ENCODE results near the gene TCP11X2. TPM values are rescaled to one million over a fixed set of nuclear protein-coding genes. Genes with fewer than 3 reads are reported as not detected.
A peak's percentile ranks its signal among the peaks of the same experiment; 100 is the strongest.
"Not testable (repeated sequence)": the region's sequence is repeated elsewhere in the genome, so short reads cannot be mapped to it uniquely, and the experiment has no call there.

The TCP11X2 gene
- polyA plus RNA-seq (2013, experiment 1 of 2) = not detected
- not detected for polyA plus RNA-seq (2013, experiment 2 of 2)

GRCh38 chrX:102471762-102472220, at the start of gene TCP11X2:
TSS of gene TCP11X2 (minus strand) at chrX:102471812.
- not testable (repeated sequence) for H3K4me3 ChIP-seq (ENCODE audit: low read length); H3K4me1 ChIP-seq (ENCODE audit: insufficient read depth, low read length); H3K9me3 ChIP-seq (ENCODE audit: insufficient read depth, low read depth, low read length); H3K36me3 ChIP-seq (ENCODE audit: insufficient read depth, low read length); H3K27me3 ChIP-seq (ENCODE audit: insufficient read depth, low read length); H3K27ac ChIP-seq (ENCODE audit: low read depth, low read length); H3K9ac ChIP-seq (ENCODE audit: low read depth, low read length)
- WGBS = 95% methylated on average over 4 of the region's 17 CpGs

GRCh38 chrX:102517326-102517725, 45.7 kb upstream of the TCP11X2 start:
- 62% methylated on average over 6 of the region's 7 CpGs for WGBS
- Histone ChIP-seq H3K9ac (ENCODE audit: low read depth, low read length) (no peak overlapping the region), H3K4me1 (ENCODE audit: insufficient read depth, low read length) (no peaks in the 10 kb centered on the region), H3K9me3 (ENCODE audit: insufficient read depth, low read depth, low read length) (no peaks in the 10 kb centered on the region), H3K27me3 (ENCODE audit: insufficient read depth, low read length) (peaks cover 7% of the 10 kb centered on the region; the same call in 1 of the 2 replicates), H3K27ac (ENCODE audit: low read depth, low read length) (no peak overlapping the region), H3K36me3 (ENCODE audit: insufficient read depth, low read length) (peaks cover 20% of the 10 kb centered on the region), H3K4me3 (ENCODE audit: low read length) (no peak overlapping the region)

- peak within 1 kb of the TSS; percentile 89 for H3K9ac ChIP-seq (ENCODE audit: low read depth, low read length)
- peak within 1 kb of the TSS; percentile 77 for H3K4me3 ChIP-seq (ENCODE audit: low read length)
- H3K9me3 ChIP-seq (ENCODE audit: insufficient read depth, low read depth, low read length) = no peaks in the 10 kb centered on the region
- peaks cover 20% of the 10 kb centered on the region for H3K36me3 ChIP-seq (ENCODE audit: insufficient read depth, low read length)
- H3K27ac ChIP-seq (ENCODE audit: low read depth, low read length) = peak within 1 kb of the TSS; percentile 79; the same call in 1 of the 2 replicates
- H3K4me1 ChIP-seq (ENCODE audit: insufficient read depth, low read length) = no peaks in the 10 kb centered on the region
- WGBS = 2% methylated on average over 55 of the region's 62 CpGs
- peaks cover 7% of the 10 kb centered on the region; the same call in 1 of the 2 replicates for H3K27me3 ChIP-seq (ENCODE audit: insufficient read depth, low read length)
Measured at GRCh38 chrX:102515975-102516941, 44.6 kb upstream of the TCP11X2 start, which contains the start of gene TMSB15A. TSS of gene TMSB15A (minus strand) at chrX:102516739.

GRCh38 chrX:102514536-102514935, 42.9 kb upstream of the TCP11X2 start:
- H3K9me3 ChIP-seq (ENCODE audit: insufficient read depth, low read depth, low read length) = no peaks in the 10 kb centered on the region
- peaks cover 20% of the 10 kb centered on the region for H3K36me3 ChIP-seq (ENCODE audit: insufficient read depth, low read length)
- WGBS = 100% methylated on average over 1 of the region's 1 CpG
- peaks cover 7% of the 10 kb centered on the region; the same call in 1 of the 2 replicates for H3K27me3 ChIP-seq (ENCODE audit: insufficient read depth, low read length)
- H3K4me3 ChIP-seq (ENCODE audit: low read length) = no peak overlapping the region
- no peak overlapping the region for H3K9ac ChIP-seq (ENCODE audit: low read depth, low read length)
- no peak overlapping the region for H3K27ac ChIP-seq (ENCODE audit: low read depth, low read length)
- H3K4me1 ChIP-seq (ENCODE audit: insufficient read depth, low read length) = no peaks in the 10 kb centered on the region

GRCh38 chrX:102498732-102499131, 27.1 kb upstream of the TCP11X2 start:
- 95% methylated on average over 2 of the region's 2 CpGs for whole genome bisulfite sequencing
- no peak overlapping the region for H3K9ac ChIP-seq (ENCODE audit: low read depth, low read length)
- H3K9me3 ChIP-seq (ENCODE audit: insufficient read depth, low read depth, low read length) = no peaks in the 10 kb centered on the region

GRCh38 chrX:102491766-102492165, 20.2 kb upstream of the TCP11X2 start:
- Histone ChIP-seq H3K9ac (ENCODE audit: low read depth, low read length) (no peak overlapping the region), H3K9me3 (ENCODE audit: insufficient read depth, low read depth, low read length) (no peaks in the 10 kb centered on the region), H3K27ac (ENCODE audit: low read depth, low read length) (no peak overlapping the region), H3K27me3 (ENCODE audit: insufficient read depth, low read length) (no peaks in the 10 kb centered on the region), H3K4me3 (ENCODE audit: low read length) (no peak overlapping the region), H3K36me3 (ENCODE audit: insufficient read depth, low read length) (no peaks in the 10 kb centered on the region), H3K4me1 (ENCODE audit: insufficient read depth, low read length) (no peaks in the 10 kb centered on the region)

More at GRCh38 chrX:102498732-102499131, 27.1 kb upstream of the TCP11X2 start:
- no peaks in the 10 kb centered on the region for H3K27me3 ChIP-seq (ENCODE audit: insufficient read depth, low read length)
- no peaks in the 10 kb centered on the region for H3K4me1 ChIP-seq (ENCODE audit: insufficient read depth, low read length)
- no peak overlapping the region for H3K4me3 ChIP-seq (ENCODE audit: low read length)
- H3K27ac ChIP-seq (ENCODE audit: low read depth, low read length) = no peak overlapping the region
- no peaks in the 10 kb centered on the region for H3K36me3 ChIP-seq (ENCODE audit: insufficient read depth, low read length)

GRCh38 chrX:102478765-102479164, 7.2 kb upstream of the TCP11X2 start:
- not testable (repeated sequence) for H3K9ac ChIP-seq (ENCODE audit: low read depth, low read length); H3K4me3 ChIP-seq (ENCODE audit: low read length); H3K27ac ChIP-seq (ENCODE audit: low read depth, low read length); H3K9me3 ChIP-seq (ENCODE audit: insufficient read depth, low read depth, low read length); H3K27me3 ChIP-seq (ENCODE audit: insufficient read depth, low read length); H3K4me1 ChIP-seq (ENCODE audit: insufficient read depth, low read length); H3K36me3 ChIP-seq (ENCODE audit: insufficient read depth, low read length)
- no CpG with 5 or more reads among the region's 5 CpGs for WGBS

- not testable (repeated sequence) for H3K4me3 ChIP-seq (ENCODE audit: low read length); H3K9me3 ChIP-seq (ENCODE audit: insufficient read depth, low read depth, low read length); H3K9ac ChIP-seq (ENCODE audit: low read depth, low read length); H3K27me3 ChIP-seq (ENCODE audit: insufficient read depth, low read length); H3K36me3 ChIP-seq (ENCODE audit: insufficient read depth, low read length); H3K4me1 ChIP-seq (ENCODE audit: insufficient read depth, low read length); H3K27ac ChIP-seq (ENCODE audit: low read depth, low read length)
- WGBS = no CpG with 5 or more reads among the region's 3 CpGs
Measured at GRCh38 chrX:102470215-102470614, 1.4 kb downstream of the TCP11X2 start.

- not testable (repeated sequence) for H3K9me3 ChIP-seq (ENCODE audit: insufficient read depth, low read depth, low read length)
- no CpG with 5 or more reads among the region's 4 CpGs for WGBS
Measured at GRCh38 chrX:102458615-102459014, 13.0 kb downstream of the TCP11X2 start.

GRCh38 chrX:102439908-102440307, 31.7 kb downstream of the TCP11X2 start, which contains the start of gene NXF2B:
TSS of gene NXF2B (minus strand) at chrX:102440008. CDS start at chrX:102380036, 59,972 bp downstream.
- not testable (repeated sequence) for H3K9me3 ChIP-seq (ENCODE audit: insufficient read depth, low read depth, low read length); H3K27ac ChIP-seq (ENCODE audit: low read depth, low read length); H3K36me3 ChIP-seq (ENCODE audit: insufficient read depth, low read length); H3K4me3 ChIP-seq (ENCODE audit: low read length); H3K9ac ChIP-seq (ENCODE audit: low read depth, low read length); H3K27me3 ChIP-seq (ENCODE audit: insufficient read depth, low read length); H3K4me1 ChIP-seq (ENCODE audit: insufficient read depth, low read length)
- no CpG with 5 or more reads among the region's 11 CpGs for WGBS

More at GRCh38 chrX:102458615-102459014, 13.0 kb downstream of the TCP11X2 start:
- H3K4me1 ChIP-seq (ENCODE audit: insufficient read depth, low read length); H3K27ac ChIP-seq (ENCODE audit: low read depth, low read length); H3K36me3 ChIP-seq (ENCODE audit: insufficient read depth, low read length); H3K9ac ChIP-seq (ENCODE audit: low read depth, low read length); H3K4me3 ChIP-seq (ENCODE audit: low read length); H3K27me3 ChIP-seq (ENCODE audit: insufficient read depth, low read length): not testable (repeated sequence)

GRCh38 chrX:102414493-102414892, 57.1 kb downstream of the TCP11X2 start:
- H3K4me3 ChIP-seq (ENCODE audit: low read length); H3K27ac ChIP-seq (ENCODE audit: low read depth, low read length); H3K4me1 ChIP-seq (ENCODE audit: insufficient read depth, low read length); H3K36me3 ChIP-seq (ENCODE audit: insufficient read depth, low read length); H3K9me3 ChIP-seq (ENCODE audit: insufficient read depth, low read depth, low read length); H3K9ac ChIP-seq (ENCODE audit: low read depth, low read length); H3K27me3 ChIP-seq (ENCODE audit: insufficient read depth, low read length): not testable (repeated sequence)
- no CpG with 5 or more reads among the region's 4 CpGs for WGBS
